ENCODE data around the gene SLC2A2. TPM values are rescaled to one million over a fixed set of nuclear protein-coding genes. Genes with fewer than 3 reads are reported as not detected.

The SLC2A2 gene
- polyA plus RNA-seq, 1 donor (not counting 4 experiments of a cell fraction or from before 2014, with no cell fraction given) = not detected

GRCh38 chr3:171028025-171028778 lies 1.7 kb upstream of the SLC2A2 start:
- no peaks in the 10 kb centered on the region for H4K20me1 ChIP-seq (ENCODE audit: control insufficient read depth, extremely low read depth, insufficient read depth, low read length)
- peak overlapping the region; percentile 55 for H3K9ac ChIP-seq (ENCODE audit: control insufficient read depth, extremely low read depth, insufficient read depth, low read length)
- peak overlapping the region; percentile 95 for H3K4me2 ChIP-seq (ENCODE audit: control insufficient read depth, extremely low read depth, insufficient read depth, low read depth, low read length)
- dilution Hi-C loops (cut with MboI; ENCODE audit: extremely low pct_ligation_motif_present, low sequenced_read_pairs) = no loop called here
- TF ChIP-seq CTCF (optimal IDR thresholded peaks at IDR 0.05 in 1 of 3, IDR thresholded peaks at IDR 0.05 in 1 of 3, conservative IDR thresholded peaks at IDR 0.05 in 1 of 3; ENCODE audit: extremely low read depth in 1 of 3, insufficient read depth in 2 of 3, low read length in 3 of 3) (no peak), EZH2 (IDR thresholded peaks at IDR 0.05; ENCODE audit: low read length) (no peak)
- H3K9me1 ChIP-seq (ENCODE audit: control insufficient read depth, extremely low read depth, insufficient read depth, low read length) = no peaks in the 10 kb centered on the region
- peak overlapping the region; percentile 98 for H2AFZ ChIP-seq (ENCODE audit: control insufficient read depth, low read length)
- H3K27ac ChIP-seq (ENCODE audit: control insufficient read depth, insufficient read depth, low read length) = peak overlapping the region; percentile 57
- H3K79me2 ChIP-seq (ENCODE audit: control insufficient read depth, insufficient read depth, low read length) = no peaks in the 10 kb centered on the region
- no peaks in the 10 kb centered on the region for H3K9me3 ChIP-seq (ENCODE audit: control insufficient read depth, low read depth, low read length)
- no peaks in the 10 kb centered on the region for H3K27me3 ChIP-seq (ENCODE audit: control insufficient read depth, extremely low read depth, insufficient read depth, low read length)
- FAIRE-seq (peak; percentile 84), DNase-seq (ENCODE audit: low read depth, low spot score) (no peak)
- H3K36me3 ChIP-seq (ENCODE audit: control insufficient read depth in 2 of 2, extremely low read depth in 1 of 2, insufficient read depth in 2 of 2, low read length in 2 of 2) = no peaks in the 10 kb centered on the region
- peaks cover 21% of the 10 kb centered on the region for H3K4me1 ChIP-seq (ENCODE audit: control insufficient read depth, extremely low read depth, insufficient read depth, low read length)
- peak overlapping the region; percentile 29 to 78 (median 64) for H3K4me3 ChIP-seq (ENCODE audit: control insufficient read depth in 2 of 3, extremely low read depth in 1 of 3, insufficient read depth in 2 of 3, low read depth in 1 of 3, low read length in 3 of 3)

GRCh38 chr3:171023566-171023965 lies 3.0 kb downstream of the SLC2A2 start:
- Histone ChIP-seq H3K4me1 (ENCODE audit: control insufficient read depth, extremely low read depth, insufficient read depth, low read length) (peaks cover 10% of the 10 kb centered on the region), H3K4me2 (ENCODE audit: control insufficient read depth, extremely low read depth, insufficient read depth, low read depth, low read length) (no peak overlapping the region), H4K20me1 (ENCODE audit: control insufficient read depth, extremely low read depth, insufficient read depth, low read length) (no peaks in the 10 kb centered on the region), H3K9ac (ENCODE audit: control insufficient read depth, extremely low read depth, insufficient read depth, low read length) (no peak overlapping the region), H3K9me1 (ENCODE audit: control insufficient read depth, extremely low read depth, insufficient read depth, low read length) (no peaks in the 10 kb centered on the region), H3K79me2 (ENCODE audit: control insufficient read depth, insufficient read depth, low read length) (no peaks in the 10 kb centered on the region), H3K27me3 (ENCODE audit: control insufficient read depth, extremely low read depth, insufficient read depth, low read length) (no peaks in the 10 kb centered on the region), H3K9me3 (ENCODE audit: control insufficient read depth, low read depth, low read length) (no peaks in the 10 kb centered on the region), H3K4me3 (ENCODE audit: control insufficient read depth in 2 of 3, extremely low read depth in 1 of 3, insufficient read depth in 2 of 3, low read depth in 1 of 3, low read length in 3 of 3) (no peak overlapping the region), H3K27ac (ENCODE audit: control insufficient read depth, insufficient read depth, low read length) (no peak overlapping the region), H2AFZ (ENCODE audit: control insufficient read depth, low read length) (no peak overlapping the region), H3K36me3 (ENCODE audit: control insufficient read depth in 2 of 2, extremely low read depth in 1 of 2, insufficient read depth in 2 of 2, low read length in 2 of 2) (no peaks in the 10 kb centered on the region)
- dilution Hi-C loops (cut with MboI; ENCODE audit: extremely low pct_ligation_motif_present, low sequenced_read_pairs) = no loop called here
- no peak for DNase-seq (ENCODE audit: low read depth, low spot score)
- TF ChIP-seq EZH2 (IDR thresholded peaks at IDR 0.05; ENCODE audit: low read length) (no peak), CTCF (optimal IDR thresholded peaks at IDR 0.05 in 1 of 3, IDR thresholded peaks at IDR 0.05 in 1 of 3, conservative IDR thresholded peaks at IDR 0.05 in 1 of 3; ENCODE audit: extremely low read depth in 1 of 3, insufficient read depth in 2 of 3, low read length in 3 of 3) (no peak)
- FAIRE-seq = no peak

Measured in keratinocyte (primary cell).